AG09319 (cell line): ENCODE measurements around the gene PCNX2.

Experiments used
- DNase-seq: peaks from one replicate; pipeline ENCODE4 v3.0.0-alpha.2; 2010; ENCODE audit warnings: low read depth; ENCODE audit errors: extremely low read depth
- CTCF ChIP-seq: IDR thresholded peaks from 2 replicates; pipeline ENCODE4 v1.5.1; 2011; ENCODE audit warnings: low read depth, mild to moderate bottlenecking, inconsistent platforms, low read length, moderate library complexity

PCNX2 gene

GRCh38 chr1:232983375-232983774 lies 312.1 kb downstream of the PCNX2 start:
- no peak for DNase-seq
- TF ChIP-seq CTCF: no peak

DNA sequence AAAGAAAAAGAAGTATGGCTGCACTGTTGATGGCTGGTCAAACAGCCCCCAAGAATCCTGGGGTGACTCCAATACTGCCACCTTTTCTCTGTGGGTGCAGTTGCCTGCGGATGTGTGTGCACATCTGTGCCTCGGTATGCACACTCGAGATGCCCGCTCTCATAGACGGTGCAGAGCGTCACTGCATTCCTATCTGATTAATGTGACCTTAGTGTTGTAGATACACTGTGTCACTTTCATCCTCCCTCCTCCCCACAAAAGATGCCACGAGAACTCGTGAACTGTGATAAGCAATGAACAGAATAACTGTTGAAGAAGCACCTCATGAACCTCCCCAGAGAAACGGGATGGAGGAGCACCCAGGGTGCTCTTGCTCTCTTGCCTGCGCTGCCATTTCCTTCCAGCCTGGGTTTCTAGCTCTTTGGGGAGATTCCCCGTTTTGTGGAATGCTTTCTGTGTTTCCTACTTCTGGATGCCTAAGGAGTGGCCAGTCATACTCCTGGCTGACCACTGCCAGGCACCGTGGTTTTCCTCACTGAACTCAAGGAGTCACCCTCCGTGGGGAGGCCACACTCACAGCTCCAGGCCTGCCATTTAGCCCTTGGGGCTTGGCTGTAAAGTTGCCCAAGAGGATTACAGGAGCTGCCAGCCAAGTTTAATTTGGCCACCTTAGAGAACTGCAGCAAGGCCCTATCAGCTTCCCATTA lies 313.1 kb downstream of the PCNX2 start:
- TF ChIP-seq CTCF: no peak

GRCh38 chr1:232980986-232981560 lies 314.5 kb downstream of the PCNX2 start:
- no peak for TF ChIP-seq CTCF

More for the DNA sequence above, 313.1 kb downstream of the PCNX2 start:
- DNase-seq: no peak

DNA sequence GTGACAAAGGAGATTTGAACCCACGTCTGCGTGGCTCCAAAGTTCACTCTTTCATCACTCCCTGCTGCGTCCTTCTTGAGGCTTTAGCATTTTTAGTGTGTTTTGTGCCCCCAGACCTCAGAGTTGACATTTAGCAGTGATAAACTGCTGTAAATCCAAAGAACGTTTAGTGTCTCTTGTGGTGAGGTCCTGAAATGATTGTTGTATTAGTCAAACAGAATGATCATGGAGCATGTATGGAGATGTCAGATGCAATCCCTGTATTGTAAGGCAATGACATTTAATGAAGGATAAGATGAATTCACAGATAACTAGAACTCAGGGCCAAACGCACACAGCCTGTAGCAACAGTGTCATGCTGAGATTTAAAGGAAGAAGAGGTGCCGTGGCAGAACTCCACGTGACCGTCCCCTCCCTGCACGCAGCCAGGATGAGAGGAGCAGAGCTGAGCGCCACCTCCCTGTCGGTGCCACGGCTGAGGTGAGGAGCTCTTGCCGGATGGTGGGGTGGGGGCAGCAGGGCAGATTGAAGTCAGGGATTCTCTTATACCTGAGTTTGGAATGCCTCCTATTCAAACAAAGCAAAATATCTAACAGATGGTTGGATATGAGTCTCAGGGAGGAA lies 315.1 kb downstream of the PCNX2 start:
- DNase-seq: no peak

More at GRCh38 chr1:232980986-232981560, 314.5 kb downstream of the PCNX2 start:
- no peak for DNase-seq

GRCh38 chr1:232979558-232979957 lies 316.0 kb downstream of the PCNX2 start:
- no peak for TF ChIP-seq CTCF
- DNase-seq: no peak

More for the DNA sequence above, 315.1 kb downstream of the PCNX2 start:
- no peak for TF ChIP-seq CTCF

- no peak for DNase-seq
Observed at GRCh38 chr1:232978815-232979214, 316.7 kb downstream of the PCNX2 start.

More at GRCh38 chr1:232978815-232979214, 316.7 kb downstream of the PCNX2 start:
- no peak for TF ChIP-seq CTCF
